Measurements from ENCODE around the gene NUAK2.

- TF ChIP-seq CTCF (IDR thresholded peaks at IDR 0.05) (no peak), POLR2A (IDR thresholded peaks at IDR 0.05) (no peak)
Observed at GRCh38 chr1:205356440-205357139, 35.0 kb upstream of the NUAK2 start, which contains the start of gene KLHDC8A.

Data from suprapubic skin (tissue), 3 donors.